Measurements from ENCODE around the gene LTC4S.

GRCh38 chr5:179822444-179822990, 28.7 kb downstream of the LTC4S start:
- TF ChIP-seq POLR2A (IDR thresholded peaks at IDR 0.05) (no peak), CTCF (IDR thresholded peaks at IDR 0.05) (no peak)
